Fibroblast of the conjunctiva (primary cell): ENCODE data around the gene IFNGR2.
A peak's percentile ranks its signal among the peaks of the same experiment; 100 is the strongest.
"Not testable (repeated sequence)": the region's sequence is repeated elsewhere in the genome, so short reads cannot be mapped to it uniquely, and the experiment has no call there.

Experiments used
- DNase-seq: peaks from one replicate; pipeline ENCODE4 v3.0.0-alpha.2; 2010; ENCODE audit warnings: low read depth

Gene IFNGR2

GRCh38 chr21:33437140-33437539 is 33.9 kb downstream of the IFNGR2 start:
- DNase-seq, result no peak

GRCh38 chr21:33441489-33442477 is 38.6 kb downstream of the IFNGR2 start:
- no peak for DNase-seq

GRCh38 chr21:33443194-33443593 is 40.0 kb downstream of the IFNGR2 start:
- no peak for DNase-seq

- DNase-seq, result no peak
Measured at GRCh38 chr21:33444499-33444898, 41.3 kb downstream of the IFNGR2 start.

- DNase-seq, result not testable (repeated sequence)
Measured at GRCh38 chr21:33446620-33447019, 43.4 kb downstream of the IFNGR2 start.

GRCh38 chr21:33449616-33450015 is 46.4 kb downstream of the IFNGR2 start:
- no peak for DNase-seq

GRCh38 chr21:33451634-33452071 is 48.4 kb downstream of the IFNGR2 start:
- no peak for DNase-seq

GRCh38 chr21:33452362-33452761 is 49.1 kb downstream of the IFNGR2 start:
- DNase-seq, result no peak

GRCh38 chr21:33455686-33456446 is 52.7 kb downstream of the IFNGR2 start:
- DNase-seq, result no peak

GRCh38 chr21:33458861-33459260 is 55.6 kb downstream of the IFNGR2 start:
- DNase-seq, result no peak

GRCh38 chr21:33461538-33462250 is 58.5 kb downstream of the IFNGR2 start:
- DNase-seq, result no peak

GRCh38 chr21:33469183-33469582 is 66.0 kb downstream of the IFNGR2 start:
- DNase-seq, result not testable (repeated sequence)

GRCh38 chr21:33470701-33471100 is 67.5 kb downstream of the IFNGR2 start:
- no peak for DNase-seq

GRCh38 chr21:33473344-33473743 is 70.1 kb downstream of the IFNGR2 start:
- no peak for DNase-seq

GRCh38 chr21:33477066-33477465 is 73.9 kb downstream of the IFNGR2 start:
- no peak for DNase-seq

- DNase-seq, result no peak
Measured at GRCh38 chr21:33478182-33478581, 75.0 kb downstream of the IFNGR2 start.

- DNase-seq, result no peak
Measured at GRCh38 chr21:33478935-33479678, 75.9 kb downstream of the IFNGR2 start.

GRCh38 chr21:33479679-33480480 is 76.7 kb downstream of the IFNGR2 start, which contains the start of gene TMEM50B:
TSS of gene TMEM50B (minus strand) at chr21:33479974. CDS start at chr21:33468885, 11,089 bp downstream.
- peak; percentile 91 for DNase-seq

- no peak for DNase-seq
Measured at GRCh38 chr21:33480481-33481103, 77.4 kb downstream of the IFNGR2 start.
